Measurements from ENCODE around the gene LRBA. TPM values are rescaled to one million over a fixed set of nuclear protein-coding genes. Genes with fewer than 3 reads are reported as not detected.

Gene LRBA
- total and polyA plus RNA-seq, 2 of the 4 experiments (the other 2 are of a cell fraction): 10.2 to 51.6 TPM

GRCh38 chr4:150782311-150782710 lies 232.8 kb downstream of the LRBA start:
- Histone ChIP-seq H4K5ac (ENCODE audit: low read depth, low read length) (no peak overlapping the region), H3K4ac (ENCODE audit: low read depth, low read length) (no peak overlapping the region), H4K91ac (ENCODE audit: insufficient read depth, low read depth, low read length) (no peak overlapping the region), H3K56ac (ENCODE audit: extremely low read depth, insufficient read depth, low read length) (no peak overlapping the region), H3K23ac (ENCODE audit: low read depth, low read length) (no peak overlapping the region), H3K36me3 (ENCODE audit: control insufficient read depth, insufficient read depth, low read length) (no peaks in the 10 kb centered on the region), H2BK120ac (ENCODE audit: low read depth, low read length) (no peak overlapping the region), H3K9me1 (ENCODE audit: insufficient read depth, low read length) (no peaks in the 10 kb centered on the region; the same call in 1 of the 2 replicates), H3K14ac (replicated peaks; ENCODE audit: low read depth, low read length) (no peak overlapping the region), H2AK9ac (replicated peaks; ENCODE audit: low read depth, low read length, poor library complexity) (no peak overlapping the region), H2AFZ (replicated peaks; ENCODE audit: low read length, poor library complexity) (no peak overlapping the region), H3K9me3 (ENCODE audit: control insufficient read depth, insufficient read depth, low read length) (no peaks in the 10 kb centered on the region), H2BK15ac (ENCODE audit: low read depth, low read length) (no peak overlapping the region), H2AK5ac (ENCODE audit: low read depth, low read length) (no peak overlapping the region), H3K4me3 (ENCODE audit: insufficient read depth, low read depth, low read length) (no peak overlapping the region), H3K4me1 (ENCODE audit: control insufficient read depth, insufficient read depth, low read length) (no peaks in the 10 kb centered on the region), H3K27me3 (ENCODE audit: control insufficient read depth, insufficient read depth, low read length) (no peaks in the 10 kb centered on the region), H3K4me2 (ENCODE audit: low read depth, low read length) (no peak overlapping the region), H3K9ac (ENCODE audit: low read depth, low read length) (no peak overlapping the region), H3K27ac (ENCODE audit: insufficient read depth, low read length) (no peak overlapping the region), H2BK5ac (ENCODE audit: low read depth, low read length, poor library complexity, severe bottlenecking) (no peak overlapping the region), H3K79me1 (ENCODE audit: low read depth in 1 of 2, low read length in 2 of 2) (no peaks in the 10 kb centered on the region), H2BK20ac (ENCODE audit: low read depth, low read length) (no peak overlapping the region), H3K18ac (ENCODE audit: low read depth, low read length) (no peak overlapping the region), H4K20me1 (ENCODE audit: insufficient read depth, low read length) (no peaks in the 10 kb centered on the region), H4K8ac (ENCODE audit: low read depth in 2 of 2, low read length in 2 of 2) (no peak overlapping the region)
- no CpG with 5 or more reads among the region's 2 CpGs for WGBS, 2 experiments (ENCODE audit: extremely low coverage in 2 of 2, insufficient read length in 1 of 2)
- BruUV-seq (replicated peaks): no TSS peak
- in situ Hi-C loops (cut with MboI; ENCODE audit: low sequenced_read_pairs) (no loop called here), dilution Hi-C loops (cut with HindIII; ENCODE audit: low sequenced_read_pairs, unreplicated experiment) (no loop called here), intact Hi-C loops (cut with micrococcal nuclease) (no loop called here)
- no peak for TF ChIP-seq ELK1 (IDR thresholded peaks at IDR 0.05; ENCODE audit: borderline replicate concordance, low read depth, low read length)
- no peak for TF ChIP-seq RCOR1 (IDR thresholded peaks at IDR 0.05; ENCODE audit: insufficient replicate concordance, low read length)
- TF ChIP-seq MAFK (IDR thresholded peaks at IDR 0.05; ENCODE audit: low read depth, low read length): no peak
- no peak for TF ChIP-seq CTCF (conservative IDR thresholded peaks at IDR 0.05; ENCODE audit: low read depth, low read length)
- TF ChIP-seq CHD1 (IDR thresholded peaks at IDR 0.05; ENCODE audit: low read depth, low read length): no peak
- no peak for TF ChIP-seq BHLHE40 (IDR thresholded peaks at IDR 0.05; ENCODE audit: low read depth, low read length)
- no peak for TF ChIP-seq CEBPB (IDR thresholded peaks at IDR 0.05; ENCODE audit: low read depth, low read length)
- TF ChIP-seq RAD21 (IDR thresholded peaks at IDR 0.05; ENCODE audit: low read length): no peak
- POLR2A ChIA-PET (ENCODE audit: unreplicated experiment): no interaction called here
- ATAC-seq (ENCODE audit: low read depth) (no peak), DNase-seq (peak; percentile 7)
- CTCF ChIA-PET: no interaction called here
